MM.1S (cell line): ENCODE measurements around the gene SNX30.

Experiments used
- DNase-seq: peaks from one replicate; pipeline ENCODE4 v3.0.0-alpha.2; 2015
- H2AFZ ChIP-seq: fragments of 300-600 bp; sonication (generic); 2 replicates; pipeline ENCODE4 v1.6.0; 2016; ENCODE audit warnings: antibody characterized with exemption, low read length
- H3F3A ChIP-seq: fragments of 300-600 bp; sonication (generic); 2 replicates; pipeline ENCODE4 v1.6.1; 2016; ENCODE audit warnings: mild to moderate bottlenecking, antibody characterized with exemption, low read length, moderate library complexity, mixed read lengths; ENCODE audit not compliant: insufficient read depth
- H3K27ac ChIP-seq: fragments of 300-600 bp; sonication (generic); 2 replicates; pipeline ENCODE4 v1.5.1; 2016; ENCODE audit warnings: mild to moderate bottlenecking, low read length
- H3K27me3 ChIP-seq: fragments of 300-600 bp; sonication (generic); replicated peaks from 2 replicates; pipeline ENCODE4 v1.6.0; 2016; ENCODE audit warnings: low read length; ENCODE audit not compliant: insufficient read depth
- H3K36me3 ChIP-seq: fragments of 300-600 bp; sonication (generic); replicated peaks from 2 replicates; pipeline ENCODE4 v1.6.1; 2016; ENCODE audit warnings: mild to moderate bottlenecking, low read length, mixed read lengths; ENCODE audit not compliant: insufficient read depth
- H3K4me1 ChIP-seq: fragments of 300-600 bp; sonication (generic); 2 replicates; pipeline ENCODE4 v1.6.1; 2016; ENCODE audit warnings: low read length, mixed read lengths
- H3K4me2 ChIP-seq: fragments of 300-600 bp; sonication (generic); 2 replicates; pipeline ENCODE4 v1.6.0; 2016; ENCODE audit warnings: low read depth, low read length
- H3K4me3 ChIP-seq: fragments of 300-600 bp; sonication (generic); 2 replicates; pipeline ENCODE4 v1.5.1; 2016; ENCODE audit warnings: low read length, mixed read lengths
- H3K79me2 ChIP-seq: fragments of 300-600 bp; sonication (generic); 2 replicates; pipeline ENCODE4 v1.6.1; 2016; ENCODE audit warnings: mixed run types, low read length, mixed read lengths
- H3K9ac ChIP-seq: fragments of 300-600 bp; sonication (generic); 2 replicates; pipeline ENCODE4 v1.6.1; 2016; ENCODE audit warnings: low read length, mixed read lengths
- H3K9me2 ChIP-seq: fragments of 300-600 bp; sonication (generic); replicated peaks from 2 replicates; pipeline ENCODE4 v1.6.1; 2016; ENCODE audit warnings: mild to moderate bottlenecking, low read length, mixed read lengths; ENCODE audit not compliant: insufficient read depth
- H3K9me3 ChIP-seq: fragments of 300-600 bp; sonication (generic); replicated peaks from 2 replicates; pipeline ENCODE4 v1.6.1; 2016; ENCODE audit warnings: mild to moderate bottlenecking, low read length, mixed read lengths; ENCODE audit not compliant: insufficient read depth
- H4K20me1 ChIP-seq: fragments of 300-600 bp; sonication (generic); 2 replicates; pipeline ENCODE4 v1.6.1; 2016; ENCODE audit warnings: mild to moderate bottlenecking, low read length, moderate library complexity, mixed read lengths; ENCODE audit not compliant: insufficient read depth
- EZH2 ChIP-seq: fragments of 300-600 bp; sonication (generic); optimal IDR thresholded peaks from 2 replicates; pipeline ENCODE3; 2017; ENCODE audit warnings: low read depth, mild to moderate bottlenecking, antibody characterized with exemption, low read length, mixed read lengths
- EZH2phosphoT487 ChIP-seq: fragments of 300-600 bp; sonication (generic); IDR thresholded peaks from 2 replicates; pipeline ENCODE4 v1.6.1; 2018; ENCODE audit warnings: antibody characterized with exemption, low read length
- TF ChIP-seq, protein P1 (sequence below): fragments of 300-600 bp; sonication (generic); IDR thresholded peaks from 2 replicates; pipeline ENCODE4 v1.5.1; 2016; ENCODE audit warnings: antibody characterized with exemption, low read length, mixed read lengths

The SNX30 gene

DNA sequence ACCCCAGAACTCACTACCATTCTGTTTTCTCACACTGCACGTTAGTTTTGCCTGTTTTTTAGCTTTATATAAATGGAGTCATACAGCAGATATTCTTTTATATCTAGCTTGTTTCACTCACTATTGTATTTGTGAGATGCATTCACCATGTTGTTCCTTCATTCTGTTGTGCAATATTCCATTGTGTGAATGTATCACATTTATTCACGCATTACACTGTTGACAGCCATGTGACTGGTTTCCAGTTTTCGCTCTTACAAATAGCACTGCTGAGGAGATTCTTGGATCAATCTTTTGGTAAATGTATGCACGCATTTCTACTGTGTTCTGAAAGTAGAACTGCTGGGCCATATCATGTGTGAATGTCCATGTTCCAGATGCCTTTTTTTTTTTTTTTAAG, 6.4 kb upstream of the SNX30 start:
- H3K9me2 ChIP-seq: no peaks in the 10 kb centered on the region
- no peaks in the 10 kb centered on the region for H3K9me3 ChIP-seq
- H2AFZ ChIP-seq: no peak overlapping the region
- H3K27me3 ChIP-seq: no peaks in the 10 kb centered on the region
- H3F3A ChIP-seq: no peaks in the 10 kb centered on the region
- DNase-seq: no peak
- TF ChIP-seq EZH2phosphoT487: no peak
- TF ChIP-seq, protein P1, sequence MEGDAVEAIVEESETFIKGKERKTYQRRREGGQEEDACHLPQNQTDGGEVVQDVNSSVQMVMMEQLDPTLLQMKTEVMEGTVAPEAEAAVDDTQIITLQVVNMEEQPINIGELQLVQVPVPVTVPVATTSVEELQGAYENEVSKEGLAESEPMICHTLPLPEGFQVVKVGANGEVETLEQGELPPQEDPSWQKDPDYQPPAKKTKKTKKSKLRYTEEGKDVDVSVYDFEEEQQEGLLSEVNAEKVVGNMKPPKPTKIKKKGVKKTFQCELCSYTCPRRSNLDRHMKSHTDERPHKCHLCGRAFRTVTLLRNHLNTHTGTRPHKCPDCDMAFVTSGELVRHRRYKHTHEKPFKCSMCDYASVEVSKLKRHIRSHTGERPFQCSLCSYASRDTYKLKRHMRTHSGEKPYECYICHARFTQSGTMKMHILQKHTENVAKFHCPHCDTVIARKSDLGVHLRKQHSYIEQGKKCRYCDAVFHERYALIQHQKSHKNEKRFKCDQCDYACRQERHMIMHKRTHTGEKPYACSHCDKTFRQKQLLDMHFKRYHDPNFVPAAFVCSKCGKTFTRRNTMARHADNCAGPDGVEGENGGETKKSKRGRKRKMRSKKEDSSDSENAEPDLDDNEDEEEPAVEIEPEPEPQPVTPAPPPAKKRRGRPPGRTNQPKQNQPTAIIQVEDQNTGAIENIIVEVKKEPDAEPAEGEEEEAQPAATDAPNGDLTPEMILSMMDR: no peak
- TF ChIP-seq EZH2: no peak
- no peak overlapping the region for H3K4me3 ChIP-seq
- no peak overlapping the region for H3K9ac ChIP-seq
- no peak overlapping the region for H3K27ac ChIP-seq
- H3K79me2 ChIP-seq: no peaks in the 10 kb centered on the region
- no peaks in the 10 kb centered on the region for H4K20me1 ChIP-seq
- H3K36me3 ChIP-seq: no peaks in the 10 kb centered on the region
- H3K4me2 ChIP-seq: no peak overlapping the region
- H3K4me1 ChIP-seq: no peaks in the 10 kb centered on the region

DNA sequence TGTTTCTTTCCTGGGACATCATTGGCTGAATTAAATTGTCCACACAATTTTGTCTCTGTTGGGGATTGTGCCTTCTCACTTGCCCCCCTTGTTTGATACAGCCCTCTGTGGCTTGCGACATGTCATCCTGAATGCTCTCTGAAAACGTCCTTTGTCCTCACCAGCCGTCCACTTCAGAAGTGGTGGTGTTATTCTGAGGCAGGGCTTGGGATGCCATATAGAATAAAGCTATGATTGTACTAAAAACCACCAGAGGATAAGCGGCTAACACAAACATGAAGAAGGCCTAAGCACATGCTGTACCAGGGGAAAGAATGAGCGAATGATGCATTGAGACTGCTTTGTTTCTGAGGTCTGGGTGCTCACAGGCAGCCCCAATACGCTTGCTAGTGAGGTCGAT, 3.5 kb upstream of the SNX30 start:
- H3K27ac ChIP-seq: no peak overlapping the region

DNA sequence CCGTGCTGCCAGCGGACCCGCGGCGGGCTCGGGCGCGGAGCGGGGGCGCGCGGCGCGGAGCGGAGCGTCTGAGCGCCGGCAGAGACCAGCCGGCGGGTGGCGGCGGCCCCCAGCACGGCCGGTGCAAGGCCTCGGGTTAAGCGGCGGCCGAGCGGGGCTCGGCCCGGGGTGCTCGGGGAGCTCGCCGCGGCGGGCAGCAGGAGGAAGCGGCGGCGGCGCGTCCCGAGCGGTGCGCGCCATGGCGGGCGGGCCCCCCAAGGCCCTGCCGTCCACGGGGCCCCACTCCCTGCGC, 150 bp downstream of the SNX30 start:
- no peak overlapping the region for H3K27ac ChIP-seq
- H2AFZ ChIP-seq: peak overlapping the region; percentile 92
- no peaks in the 10 kb centered on the region for H4K20me1 ChIP-seq

More for the DNA sequence above, 3.5 kb upstream of the SNX30 start:
- Histone ChIP-seq H2AFZ (no peak overlapping the region), H3K4me1 (peaks cover 12% of the 10 kb centered on the region), H3K4me3 (no peak overlapping the region), H3F3A (peaks cover 11% of the 10 kb centered on the region; the same call in 1 of the 2 replicates), H4K20me1 (no peaks in the 10 kb centered on the region), H3K9me3 (no peaks in the 10 kb centered on the region), H3K36me3 (no peaks in the 10 kb centered on the region), H3K79me2 (peaks cover 7% of the 10 kb centered on the region), H3K9me2 (no peaks in the 10 kb centered on the region), H3K4me2 (no peak overlapping the region), H3K27me3 (no peaks in the 10 kb centered on the region), H3K9ac (no peak overlapping the region)
- no peak for TF ChIP-seq EZH2phosphoT487
- DNase-seq: no peak

More for the DNA sequence above, 150 bp downstream of the SNX30 start:
- DNase-seq: no peak
- Histone ChIP-seq H3K9me2 (no peaks in the 10 kb centered on the region), H3K79me2 (peaks cover 32% of the 10 kb centered on the region), H3K9ac (peak overlapping the region; percentile 70), H3K9me3 (no peaks in the 10 kb centered on the region), H3F3A (peaks cover 11% of the 10 kb centered on the region; the same call in 1 of the 2 replicates), H3K27me3 (no peaks in the 10 kb centered on the region), H3K36me3 (no peaks in the 10 kb centered on the region), H3K4me1 (peaks cover 13% of the 10 kb centered on the region), H3K4me2 (peak overlapping the region; percentile 99), H3K4me3 (peak overlapping the region; percentile 96)
- TF ChIP-seq EZH2phosphoT487: no peak
- TF ChIP-seq EZH2: no peak
- TF ChIP-seq, protein P1: no peak
